GM23338 (cell line): ENCODE measurements around the gene GAPDHS. TPM values are rescaled to one million over a fixed set of nuclear protein-coding genes. Genes with fewer than 3 reads are reported as not detected.

Source experiments
- ATAC-seq: fragments of 200-7000 bp; cut with Tn5 transposase; 3 replicates; pipeline ENCODE4 v1.9.1; 2020
- DNase-seq: peaks from one replicate; pipeline ENCODE4 v3.0.0-alpha.2; 2015; ENCODE audit warnings: low spot score
- H2AFZ ChIP-seq: fragments of 200-600 bp; sonication (generic); 2 replicates; pipeline ENCODE4 v1.8.0; 2016; ENCODE audit warnings: antibody characterized with exemption, mild to moderate bottlenecking, moderate library complexity
- H3F3A ChIP-seq: fragments of 200-600 bp; sonication (generic); replicated peaks from 2 replicates; pipeline ENCODE4 v1.8.0; 2017; ENCODE audit warnings: antibody characterized with exemption, mixed run types, low read depth
- H3K27ac ChIP-seq: fragments of 200-600 bp; sonication (generic); 2 replicates; pipeline ENCODE4 v1.6.1; 2016; ENCODE audit warnings: low read depth
- H3K27me3 ChIP-seq: fragments of 200-600 bp; sonication (generic); 2 replicates; pipeline ENCODE4 v1.8.0; 2016; ENCODE audit warnings: mild to moderate bottlenecking, mixed run types, moderate library complexity; ENCODE audit not compliant: insufficient read depth
- H3K36me3 ChIP-seq: fragments of 200-600 bp; sonication (generic); 2 replicates; pipeline ENCODE4 v1.8.0; 2016; ENCODE audit warnings: mild to moderate bottlenecking; ENCODE audit not compliant: insufficient read depth
- H3K4me1 ChIP-seq: fragments of 200-600 bp; sonication (generic); 2 replicates; pipeline ENCODE4 v1.8.0; 2016; ENCODE audit warnings: mild to moderate bottlenecking, moderate library complexity; ENCODE audit not compliant: insufficient read depth
- H3K4me2 ChIP-seq: fragments of 200-600 bp; sonication (generic); 2 replicates; pipeline ENCODE4 v1.7.1; 2017; ENCODE audit warnings: mixed run types
- H3K4me3 ChIP-seq: fragments of 200-600 bp; sonication (generic); 2 replicates; pipeline ENCODE4 v1.6.1; 2016; ENCODE audit warnings: mixed run types
- H3K79me2 ChIP-seq: fragments of 200-600 bp; sonication (generic); replicated peaks from 2 replicates; pipeline ENCODE4 v1.8.0; 2017; ENCODE audit warnings: mild to moderate bottlenecking; ENCODE audit not compliant: insufficient read depth
- H3K9me2 ChIP-seq: fragments of 200-600 bp; sonication (generic); 2 replicates; pipeline ENCODE4 v1.8.0; 2017; ENCODE audit not compliant: insufficient read depth
- H4K20me1 ChIP-seq: fragments of 200-600 bp; sonication (generic); replicated peaks from 2 replicates; pipeline ENCODE4 v1.8.0; 2017; ENCODE audit warnings: mild to moderate bottlenecking; ENCODE audit not compliant: insufficient read depth
- H3K27ac Mint-ChIP-seq: 2 replicates; pipeline ENCODE4 v1.8.0; 2020; ENCODE audit warnings: inconsistent platforms, mild to moderate bottlenecking, moderate library complexity, mixed read lengths
- H3K27me3 Mint-ChIP-seq: 3 replicates; pipeline ENCODE4 v1.8.0; 2022; ENCODE audit warnings: low read depth, mild to moderate bottlenecking, moderate library complexity, mixed read lengths, inconsistent platforms; ENCODE audit not compliant: insufficient read depth, poor library complexity
- H3K36me3 Mint-ChIP-seq: 3 replicates; pipeline ENCODE4 v1.8.0; 2021; ENCODE audit warnings: low read depth, mild to moderate bottlenecking, inconsistent platforms, moderate library complexity, mixed read lengths
- H3K4me1 Mint-ChIP-seq: 3 replicates; pipeline ENCODE4 v1.8.0; 2020; ENCODE audit warnings: mild to moderate bottlenecking, inconsistent platforms, mixed read lengths
- H3K4me3 Mint-ChIP-seq: 3 replicates; pipeline ENCODE4 v1.8.0; 2021; ENCODE audit warnings: moderate library complexity, mild to moderate bottlenecking, inconsistent platforms, mixed read lengths
- H3K9me3 Mint-ChIP-seq: 3 replicates; pipeline ENCODE4 v1.8.0; 2020; ENCODE audit warnings: moderate library complexity, mild to moderate bottlenecking, inconsistent platforms, mixed read lengths
- CREB1 ChIP-seq: fragments of 250-450 bp; sonication (Bioruptor Pico); IDR thresholded peaks from 2 replicates; pipeline ENCODE4 v1.5.0; 2020; ENCODE audit warnings: low read depth, mild to moderate bottlenecking, moderate library complexity
- CTCF ChIP-seq, 2 experiments: fragments of 200-600 bp in 1 of 2; sonication (generic) in 1 of 2; conservative IDR thresholded peaks; 2 replicates each; pipeline versions ENCODE4 v1.5.1 to v1.6.1; 2016 to 2017; ENCODE audit warnings: antibody characterized with exemption in 2 of 2, low read depth in 2 of 2, mild to moderate bottlenecking in 2 of 2, moderate library complexity in 1 of 2
- ETS1 ChIP-seq: IDR thresholded peaks from 2 replicates; pipeline ENCODE4 v1.6.1; 2016; ENCODE audit warnings: antibody characterized with exemption
- EZH2 ChIP-seq: fragments of 200-600 bp; sonication (generic); IDR thresholded peaks from one replicate; pipeline ENCODE4 v1.8.0; 2017; ENCODE audit warnings: antibody characterized with exemption, mild to moderate bottlenecking, low read depth; ENCODE audit not compliant: unreplicated experiment
- EZH2phosphoT487 ChIP-seq: fragments of 200-600 bp; sonication (generic); IDR thresholded peaks from one replicate; pipeline ENCODE4 v1.8.1; 2018; ENCODE audit warnings: antibody characterized with exemption; ENCODE audit not compliant: unreplicated experiment
- JUNB ChIP-seq: IDR thresholded peaks from one replicate; pipeline ENCODE4 v1.6.1; 2016; ENCODE audit warnings: antibody characterized with exemption; ENCODE audit not compliant: unreplicated experiment
- NANOG ChIP-seq: IDR thresholded peaks from 2 replicates; pipeline ENCODE4 v1.6.1; 2016; ENCODE audit warnings: antibody characterized with exemption, borderline replicate concordance
- POLR2AphosphoS5 ChIP-seq: IDR thresholded peaks from 2 replicates; pipeline ENCODE4 v1.6.1; 2016; ENCODE audit warnings: antibody characterized with exemption, low read depth
- REST ChIP-seq: IDR thresholded peaks from one replicate; pipeline ENCODE4 v1.6.1; 2018; ENCODE audit warnings: antibody characterized with exemption; ENCODE audit not compliant: unreplicated experiment
- STAT1 ChIP-seq: IDR thresholded peaks from one replicate; pipeline ENCODE4 v1.6.1; 2016; ENCODE audit warnings: antibody characterized with exemption; ENCODE audit not compliant: unreplicated experiment
- ZNF114 ChIP-seq: fragments of 250-450 bp; sonication (Bioruptor Pico); IDR thresholded peaks from 2 replicates; pipeline ENCODE4 v1.5.0; 2020; ENCODE audit warnings: mild to moderate bottlenecking, moderate library complexity
- ZNF331 ChIP-seq: fragments of 250-450 bp; sonication (Bioruptor Pico); IDR thresholded peaks from 2 replicates; pipeline ENCODE4 v1.5.0; 2020; ENCODE audit warnings: low read depth, mild to moderate bottlenecking, moderate library complexity
- polyA plus RNA-seq: library from polyadenylated mRNA; unstranded; fragments of >200 nt; fragmentation: Nextera tagmentation; extraction: Ambion mirVana; gene quantifications from 2 replicates; pipeline ENCODE4 v1.2.1, GENCODE V29; 2016
- total RNA-seq: library from RNA; depleted of rRNA; stranded (reverse); fragments of >200 nt; shearing (Covaris generic); gene quantifications from 2 replicates; pipeline ENCODE4 v1.2.3, GENCODE V29; 2014
- TF ChIP-seq, protein P1 (sequence below): fragments of 250-450 bp; sonication (Bioruptor Pico); IDR thresholded peaks from 2 replicates; pipeline ENCODE4 v1.5.0; 2020; ENCODE audit warnings: mild to moderate bottlenecking, moderate library complexity

The GAPDHS gene
- total and polyA plus RNA-seq, 2 experiments from 2014 or later, result not detected

DNA sequence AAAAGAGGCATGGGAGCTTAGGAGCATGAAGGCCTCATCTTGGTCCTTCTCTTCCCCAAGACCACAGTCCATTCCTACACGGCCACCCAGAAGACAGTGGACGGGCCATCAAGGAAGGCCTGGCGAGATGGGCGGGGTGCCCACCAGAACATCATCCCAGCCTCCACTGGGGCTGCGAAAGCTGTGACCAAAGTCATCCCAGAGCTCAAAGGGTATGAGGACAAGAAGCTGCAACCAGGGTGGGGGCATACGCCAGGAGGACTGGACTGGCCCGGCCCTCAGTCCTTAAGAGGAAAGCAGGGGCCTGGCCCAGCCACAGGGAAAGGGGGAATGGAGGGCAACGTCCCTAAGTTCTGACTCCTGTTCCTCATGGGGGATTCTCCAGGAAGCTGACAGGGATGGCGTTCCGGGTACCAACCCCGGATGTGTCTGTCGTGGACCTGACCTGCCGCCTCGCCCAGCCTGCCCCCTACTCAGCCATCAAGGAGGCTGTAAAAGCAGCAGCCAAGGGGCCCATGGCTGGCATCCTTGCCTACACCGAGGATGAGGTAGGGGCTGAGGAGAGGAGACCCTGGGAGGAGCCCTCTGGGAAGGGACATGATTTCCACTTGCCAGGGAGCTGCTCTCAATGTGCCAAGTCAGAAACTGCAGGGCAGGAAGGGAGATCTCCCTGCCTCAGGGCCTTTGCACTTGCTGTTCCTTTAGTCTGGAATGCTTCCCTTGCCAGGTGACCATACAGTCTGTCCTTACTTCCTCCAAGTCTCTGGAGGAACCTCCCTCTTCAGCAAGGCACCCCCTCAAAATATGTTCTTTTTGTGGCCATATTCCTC is 10.2 kb downstream of the GAPDHS start:
- no peak overlapping the region for H3K27ac ChIP-seq
- Mint-ChIP-seq H3K36me3 (peaks cover 55% of the 10 kb centered on the region), H3K4me1 (peaks cover 36% of the 10 kb centered on the region), H3K27me3 (peaks cover 6% of the 10 kb centered on the region), H3K27ac (no peak overlapping the region), H3K4me3 (peak overlapping the region; percentile 99; the same call in 1 of the 3 replicates), H3K9me3 (no peaks in the 10 kb centered on the region)
- H3K27me3 ChIP-seq, result no peaks in the 10 kb centered on the region
- H3K4me1 ChIP-seq, result peaks cover 15% of the 10 kb centered on the region
- ATAC-seq (no peak), DNase-seq (no peak)
- no peak for TF ChIP-seq POLR2AphosphoS5
- TF ChIP-seq ETS1, result no peak
- no peak for TF ChIP-seq NANOG
- TF ChIP-seq STAT1, result no peak
- TF ChIP-seq, protein P1, sequence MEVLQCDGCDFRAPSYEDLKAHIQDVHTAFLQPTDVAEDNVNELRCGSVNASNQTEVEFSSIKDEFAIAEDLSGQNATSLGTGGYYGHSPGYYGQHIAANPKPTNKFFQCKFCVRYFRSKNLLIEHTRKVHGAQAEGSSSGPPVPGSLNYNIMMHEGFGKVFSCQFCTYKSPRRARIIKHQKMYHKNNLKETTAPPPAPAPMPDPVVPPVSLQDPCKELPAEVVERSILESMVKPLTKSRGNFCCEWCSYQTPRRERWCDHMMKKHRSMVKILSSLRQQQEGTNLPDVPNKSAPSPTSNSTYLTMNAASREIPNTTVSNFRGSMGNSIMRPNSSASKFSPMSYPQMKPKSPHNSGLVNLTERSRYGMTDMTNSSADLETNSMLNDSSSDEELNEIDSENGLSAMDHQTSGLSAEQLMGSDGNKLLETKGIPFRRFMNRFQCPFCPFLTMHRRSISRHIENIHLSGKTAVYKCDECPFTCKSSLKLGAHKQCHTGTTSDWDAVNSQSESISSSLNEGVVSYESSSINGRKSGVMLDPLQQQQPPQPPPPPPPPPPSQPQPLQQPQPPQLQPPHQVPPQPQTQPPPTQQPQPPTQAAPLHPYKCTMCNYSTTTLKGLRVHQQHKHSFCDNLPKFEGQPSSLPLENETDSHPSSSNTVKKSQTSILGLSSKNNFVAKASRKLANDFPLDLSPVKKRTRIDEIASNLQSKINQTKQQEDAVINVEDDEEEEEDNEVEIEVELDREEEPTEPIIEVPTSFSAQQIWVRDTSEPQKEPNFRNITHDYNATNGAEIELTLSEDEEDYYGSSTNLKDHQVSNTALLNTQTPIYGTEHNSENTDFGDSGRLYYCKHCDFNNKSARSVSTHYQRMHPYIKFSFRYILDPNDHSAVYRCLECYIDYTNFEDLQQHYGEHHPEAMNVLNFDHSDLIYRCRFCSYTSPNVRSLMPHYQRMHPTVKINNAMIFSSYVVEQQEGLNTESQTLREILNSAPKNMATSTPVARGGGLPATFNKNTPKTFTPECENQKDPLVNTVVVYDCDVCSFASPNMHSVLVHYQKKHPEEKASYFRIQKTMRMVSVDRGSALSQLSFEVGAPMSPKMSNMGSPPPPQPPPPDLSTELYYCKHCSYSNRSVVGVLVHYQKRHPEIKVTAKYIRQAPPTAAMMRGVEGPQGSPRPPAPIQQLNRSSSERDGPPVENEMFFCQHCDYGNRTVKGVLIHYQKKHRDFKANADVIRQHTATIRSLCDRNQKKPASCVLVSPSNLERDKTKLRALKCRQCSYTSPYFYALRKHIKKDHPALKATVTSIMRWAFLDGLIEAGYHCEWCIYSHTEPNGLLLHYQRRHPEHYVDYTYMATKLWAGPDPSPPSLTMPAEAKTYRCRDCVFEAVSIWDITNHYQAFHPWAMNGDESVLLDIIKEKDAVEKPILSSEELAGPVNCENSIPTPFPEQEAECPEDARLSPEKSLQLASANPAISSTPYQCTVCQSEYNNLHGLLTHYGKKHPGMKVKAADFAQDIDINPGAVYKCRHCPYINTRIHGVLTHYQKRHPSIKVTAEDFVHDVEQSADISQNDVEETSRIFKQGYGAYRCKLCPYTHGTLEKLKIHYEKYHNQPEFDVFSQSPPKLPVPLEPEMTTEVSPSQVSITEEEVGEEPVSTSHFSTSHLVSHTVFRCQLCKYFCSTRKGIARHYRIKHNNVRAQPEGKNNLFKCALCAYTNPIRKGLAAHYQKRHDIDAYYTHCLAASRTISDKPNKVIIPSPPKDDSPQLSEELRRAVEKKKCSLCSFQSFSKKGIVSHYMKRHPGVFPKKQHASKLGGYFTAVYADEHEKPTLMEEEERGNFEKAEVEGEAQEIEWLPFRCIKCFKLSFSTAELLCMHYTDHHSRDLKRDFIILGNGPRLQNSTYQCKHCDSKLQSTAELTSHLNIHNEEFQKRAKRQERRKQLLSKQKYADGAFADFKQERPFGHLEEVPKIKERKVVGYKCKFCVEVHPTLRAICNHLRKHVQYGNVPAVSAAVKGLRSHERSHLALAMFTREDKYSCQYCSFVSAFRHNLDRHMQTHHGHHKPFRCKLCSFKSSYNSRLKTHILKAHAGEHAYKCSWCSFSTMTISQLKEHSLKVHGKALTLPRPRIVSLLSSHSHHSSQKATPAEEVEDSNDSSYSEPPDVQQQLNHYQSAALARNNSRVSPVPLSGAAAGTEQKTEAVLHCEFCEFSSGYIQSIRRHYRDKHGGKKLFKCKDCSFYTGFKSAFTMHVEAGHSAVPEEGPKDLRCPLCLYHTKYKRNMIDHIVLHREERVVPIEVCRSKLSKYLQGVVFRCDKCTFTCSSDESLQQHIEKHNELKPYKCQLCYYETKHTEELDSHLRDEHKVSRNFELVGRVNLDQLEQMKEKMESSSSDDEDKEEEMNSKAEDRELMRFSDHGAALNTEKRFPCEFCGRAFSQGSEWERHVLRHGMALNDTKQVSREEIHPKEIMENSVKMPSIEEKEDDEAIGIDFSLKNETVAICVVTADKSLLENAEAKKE (CRISPR knock-in tag), result no peak
- TF ChIP-seq ZNF114 (CRISPR knock-in tag), result no peak
- no peak for TF ChIP-seq CTCF (conservative IDR thresholded peaks at IDR 0.05; ENCODE audit: low read depth in 2 of 2)
- no peak for TF ChIP-seq JUNB
- no peak for TF ChIP-seq REST
- no peak for TF ChIP-seq ZNF331 (CRISPR knock-in tag)
- TF ChIP-seq EZH2, result no peak
- no peak for TF ChIP-seq CREB1
- TF ChIP-seq EZH2phosphoT487, result no peak
- no peak overlapping the region for H3K4me2 ChIP-seq
- peaks cover 7% of the 10 kb centered on the region; the same call in 1 of the 2 replicates for H3K36me3 ChIP-seq
- peaks cover 27% of the 10 kb centered on the region for H3K79me2 ChIP-seq
- H3K4me3 ChIP-seq, result peak overlapping the region; percentile 99
- no peaks in the 10 kb centered on the region for H3K9me2 ChIP-seq
- no peaks in the 10 kb centered on the region; the same call in 1 of the 2 replicates for H4K20me1 ChIP-seq
- no peak overlapping the region for H2AFZ ChIP-seq
- peaks cover 7% of the 10 kb centered on the region; the same call in 1 of the 2 replicates for H3F3A ChIP-seq
